Neutrophil (primary cell): ENCODE measurements around the gene GALK1.

Source experiments
- H3K27ac ChIP-seq: fragments of 200-600 bp; sonication (generic); 2 replicates; pipeline ENCODE4 v1.5.1; 2016; ENCODE audit warnings: mild to moderate bottlenecking, moderate library complexity
- H3K27me3 ChIP-seq: fragments of 200-600 bp; sonication (generic); 2 replicates; pipeline ENCODE4 v1.6.0; 2016; ENCODE audit warnings: mild to moderate bottlenecking
- H3K36me3 ChIP-seq: fragments of 200-600 bp; sonication (generic); 2 replicates; pipeline ENCODE4 v1.5.1; 2017
- H3K4me1 ChIP-seq, 2 experiments: fragments of 200-600 bp in 1 of 2; sonication (generic) in 1 of 2; 1 replicate in 1 of 2; 2 replicates in 1 of 2; pipeline versions ENCODE4 v1.5.1 to v1.6.1; 2013 to 2016; ENCODE audit warnings: low read depth in 1 of 2, low read length in 1 of 2, mild to moderate bottlenecking in 1 of 2, moderate library complexity in 1 of 2; ENCODE audit not compliant: control insufficient read depth in 1 of 2, insufficient read depth in 1 of 2
- H3K4me3 ChIP-seq, 2 experiments: fragments of 200-600 bp in 1 of 2; sonication (generic) in 1 of 2; 1 replicate in 1 of 2; 2 replicates in 1 of 2; pipeline ENCODE4 v1.5.1; 2013 to 2016; ENCODE audit warnings: low read depth in 1 of 2, low read length in 1 of 2, mild to moderate bottlenecking in 1 of 2, moderate library complexity in 1 of 2
- H3K9me3 ChIP-seq: fragments of 200-600 bp; sonication (generic); 2 replicates; pipeline ENCODE4 v1.5.1; 2016
- CTCF ChIP-seq: fragments of 200-600 bp; sonication (generic); IDR thresholded peaks from 2 replicates; pipeline ENCODE4 v1.5.1; 2016; ENCODE audit warnings: antibody characterized with exemption

Gene GALK1

DNA sequence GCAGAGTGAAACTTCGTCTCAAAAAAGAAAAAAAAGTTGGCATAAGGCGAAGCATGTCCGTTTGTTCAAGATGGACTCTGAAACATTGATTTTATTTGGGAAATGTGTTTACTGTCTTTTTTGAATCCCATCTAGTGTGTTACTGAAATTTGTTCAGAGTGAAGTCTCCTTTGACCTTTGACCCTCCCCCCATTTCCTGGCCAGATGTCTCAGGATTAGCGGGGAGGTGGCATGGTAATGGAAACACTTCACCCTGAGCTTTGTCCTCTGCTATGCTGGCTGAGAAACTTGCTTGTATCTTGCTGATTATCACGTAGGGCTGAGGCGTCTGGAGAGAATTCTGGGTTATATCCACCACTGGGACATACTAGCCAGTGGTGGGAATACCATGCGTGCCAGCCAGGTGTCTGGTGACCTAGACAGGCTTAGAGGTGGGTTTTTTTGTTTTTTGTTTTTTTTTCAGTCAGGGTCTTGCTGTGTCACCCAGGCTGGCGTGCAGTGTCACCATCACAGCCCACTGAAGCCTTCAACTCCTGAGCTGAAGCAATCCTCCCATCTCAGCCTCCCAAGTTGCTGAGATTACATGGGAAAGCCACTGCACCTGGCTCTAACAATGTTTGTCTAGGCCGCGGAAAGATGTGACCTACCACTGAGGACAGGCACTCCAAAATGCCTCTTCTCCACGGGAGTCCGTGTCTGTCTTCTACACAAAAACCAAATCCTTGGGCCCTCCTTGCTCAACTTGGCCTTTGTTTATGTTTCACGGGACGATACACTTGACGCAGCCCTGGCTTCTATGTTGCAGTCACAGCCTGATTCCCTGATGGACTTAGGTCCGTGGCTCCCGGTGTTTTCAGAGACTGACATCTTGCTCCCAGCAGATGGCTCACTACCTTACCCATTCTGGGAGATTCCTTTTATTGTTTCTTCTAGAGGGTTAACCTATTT, 6.6 kb upstream of the GALK1 start:
- Histone ChIP-seq H3K27ac (no peak overlapping the region), H3K4me3 (no peak overlapping the region), H3K4me1 (peaks cover 20 to 21% of the 10 kb centered on the region in 2 experiments), H3K27me3 (no peaks in the 10 kb centered on the region), H3K36me3 (peaks cover 28% of the 10 kb centered on the region), H3K9me3 (no peaks in the 10 kb centered on the region)
- no peak for TF ChIP-seq CTCF

DNA sequence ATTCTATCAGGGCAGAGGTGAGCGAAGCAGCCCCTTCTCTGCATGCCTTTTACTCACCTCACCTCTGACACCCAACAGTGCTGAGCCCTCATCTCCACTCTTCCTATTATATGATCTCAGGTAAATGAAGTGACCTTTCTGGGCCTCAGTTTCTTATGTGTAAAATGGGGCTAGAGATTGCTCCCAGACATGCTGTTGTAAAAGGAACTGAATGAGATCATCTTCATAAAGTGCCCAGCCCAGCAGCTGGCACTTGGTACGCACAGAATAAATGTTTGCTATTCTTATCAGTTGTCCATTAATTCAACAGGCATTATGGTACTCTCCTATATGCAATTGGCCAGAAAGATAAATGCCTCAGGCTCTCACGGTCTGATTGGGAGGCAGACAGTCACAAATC, 4.5 kb upstream of the GALK1 start:
- Histone ChIP-seq H3K36me3 (peaks cover 8% of the 10 kb centered on the region), H3K4me3 (no peak overlapping the region), H3K9me3 (no peaks in the 10 kb centered on the region), H3K4me1 (peaks cover 6 to 8% of the 10 kb centered on the region in 2 experiments), H3K27ac (no peak overlapping the region), H3K27me3 (no peaks in the 10 kb centered on the region)
- TF ChIP-seq CTCF = no peak

GRCh38 chr17:75767881-75768280, 2.9 kb upstream of the GALK1 start:
- no peak for TF ChIP-seq CTCF
- H3K9me3 ChIP-seq = no peaks in the 10 kb centered on the region
- H3K4me3 ChIP-seq = no peak overlapping the region
- peaks cover 16 to 17% of the 10 kb centered on the region in 2 experiments for H3K4me1 ChIP-seq
- H3K36me3 ChIP-seq = no peaks in the 10 kb centered on the region
- H3K27me3 ChIP-seq = no peaks in the 10 kb centered on the region
- H3K27ac ChIP-seq = no peak overlapping the region

- Histone ChIP-seq H3K4me1 (peaks cover 16 to 17% of the 10 kb centered on the region in 2 experiments), H3K9me3 (no peaks in the 10 kb centered on the region), H3K27me3 (no peaks in the 10 kb centered on the region), H3K36me3 (no peaks in the 10 kb centered on the region), H3K27ac (peak overlapping the region; percentile 25), H3K4me3 (no peak overlapping the region)
- no peak for TF ChIP-seq CTCF
Observed at GRCh38 chr17:75765981-75766380, 989 bp upstream of the GALK1 start.

DNA sequence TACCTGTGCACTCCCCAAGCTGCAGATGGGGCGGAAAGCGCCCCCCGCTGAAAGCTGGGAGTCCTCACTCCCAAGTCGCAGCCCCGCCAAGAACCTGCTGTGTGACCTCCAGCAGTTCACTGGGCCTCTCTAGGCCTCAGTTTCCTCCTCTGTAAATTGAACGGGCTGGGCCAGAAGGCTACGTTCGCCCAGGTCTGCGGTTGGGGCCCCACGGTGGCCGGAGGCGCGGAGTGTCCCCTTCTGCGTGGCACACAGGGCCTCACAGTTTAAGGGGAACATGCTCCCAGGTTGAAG, 628 bp downstream of the GALK1 start:
- Histone ChIP-seq H3K9me3 (no peaks in the 10 kb centered on the region), H3K27me3 (no peaks in the 10 kb centered on the region), H3K27ac (peak overlapping the region; percentile 85), H3K4me3 (peak overlapping the region; percentile 84 to 99), H3K36me3 (no peaks in the 10 kb centered on the region), H3K4me1 (peaks cover 16 to 17% of the 10 kb centered on the region in 2 experiments)
- TF ChIP-seq CTCF = no peak
